Ishikawa (cell line): ENCODE measurements around the gene TAF15.

Source experiments
- EP300 ChIP-seq: IDR thresholded peaks from 2 replicates; pipeline ENCODE4 v1.6.1; 2012; ENCODE audit warnings: borderline replicate concordance
- REST ChIP-seq: IDR thresholded peaks from 2 replicates; pipeline ENCODE4 v1.6.1; 2012; ENCODE audit warnings: low read depth, mild to moderate bottlenecking
- TCF12 ChIP-seq: IDR thresholded peaks from 2 replicates; pipeline ENCODE4 v1.6.1; 2012; ENCODE audit warnings: low read depth
- YY1 ChIP-seq: IDR thresholded peaks from 2 replicates; pipeline ENCODE4 v1.6.1; 2012; ENCODE audit warnings: low read depth

- TF ChIP-seq EP300 (no peak), REST (no peak), YY1 (no peak), TCF12 (no peak)
Observed at GRCh38 chr17:35809855-35810461, 674 bp downstream of the TAF15 start.
